ENCODE data around the gene RPS5.
"Not testable (repeated sequence)": the region's sequence is repeated elsewhere in the genome, so short reads cannot be mapped to it uniquely, and the experiment has no call there.

RPS5 gene

GRCh38 chr19:58385891-58386575 lies 1.0 kb upstream of the RPS5 start:
- no peak for DNase-seq (ENCODE audit: low read depth)

DNA sequence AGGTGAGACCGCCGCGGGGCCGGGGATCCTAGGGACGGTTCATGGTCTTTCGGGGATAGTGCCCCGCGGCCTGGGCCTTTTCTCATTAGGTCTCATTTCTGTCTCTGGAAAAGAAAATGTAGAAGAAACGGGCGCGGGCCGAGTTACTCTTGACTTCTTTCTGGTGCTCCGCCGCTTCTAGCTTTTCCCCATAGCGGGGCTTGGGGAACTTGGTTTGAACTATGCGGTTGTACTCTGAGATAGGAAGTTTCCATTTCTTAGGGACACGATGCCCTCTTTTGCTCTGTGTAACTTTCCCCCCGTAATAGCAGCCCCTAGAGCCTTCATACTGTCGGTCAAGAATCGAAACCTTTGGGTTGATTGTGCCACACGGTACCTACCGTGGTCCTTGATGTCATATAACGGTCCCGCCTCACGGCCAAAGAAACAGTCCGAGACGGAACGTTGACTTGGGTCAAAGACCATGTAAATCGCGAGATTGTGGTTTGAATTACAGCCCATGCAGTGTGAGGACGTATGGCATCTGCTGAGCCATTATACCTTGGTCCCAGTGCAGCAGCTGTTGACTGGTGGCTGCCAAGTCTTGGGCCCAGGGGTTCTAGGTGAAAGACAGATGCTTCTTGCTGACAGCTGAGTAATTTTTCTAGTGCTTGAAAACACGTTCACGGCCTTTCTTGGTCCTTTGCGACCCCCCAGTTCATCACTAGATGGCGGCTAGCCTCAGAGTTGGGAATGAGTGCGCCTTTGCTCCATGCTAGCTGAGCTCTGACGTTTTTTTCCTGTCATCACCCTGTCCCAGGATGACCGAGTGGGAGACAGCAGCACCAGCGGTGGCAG lies 487 bp downstream of the RPS5 start:
- no peak for DNase-seq (ENCODE audit: low read depth)

DNA sequence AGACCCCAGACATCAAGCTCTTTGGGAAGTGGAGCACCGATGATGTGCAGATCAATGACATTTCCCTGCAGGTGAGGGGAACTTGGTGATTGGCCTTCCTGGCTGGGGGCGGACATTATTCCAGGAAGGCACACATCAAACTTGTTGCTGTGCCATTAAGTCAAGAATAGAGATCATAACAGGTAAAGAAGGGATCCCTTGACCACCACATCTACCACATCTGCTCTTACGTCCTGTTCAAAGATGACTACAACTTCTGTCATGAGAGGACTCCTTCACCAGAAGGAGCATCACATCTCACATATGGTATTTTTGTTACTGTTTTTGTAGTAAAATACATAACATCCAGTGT lies 1.1 kb downstream of the RPS5 start:
- DNase-seq (ENCODE audit: low read depth), result no peak

DNA sequence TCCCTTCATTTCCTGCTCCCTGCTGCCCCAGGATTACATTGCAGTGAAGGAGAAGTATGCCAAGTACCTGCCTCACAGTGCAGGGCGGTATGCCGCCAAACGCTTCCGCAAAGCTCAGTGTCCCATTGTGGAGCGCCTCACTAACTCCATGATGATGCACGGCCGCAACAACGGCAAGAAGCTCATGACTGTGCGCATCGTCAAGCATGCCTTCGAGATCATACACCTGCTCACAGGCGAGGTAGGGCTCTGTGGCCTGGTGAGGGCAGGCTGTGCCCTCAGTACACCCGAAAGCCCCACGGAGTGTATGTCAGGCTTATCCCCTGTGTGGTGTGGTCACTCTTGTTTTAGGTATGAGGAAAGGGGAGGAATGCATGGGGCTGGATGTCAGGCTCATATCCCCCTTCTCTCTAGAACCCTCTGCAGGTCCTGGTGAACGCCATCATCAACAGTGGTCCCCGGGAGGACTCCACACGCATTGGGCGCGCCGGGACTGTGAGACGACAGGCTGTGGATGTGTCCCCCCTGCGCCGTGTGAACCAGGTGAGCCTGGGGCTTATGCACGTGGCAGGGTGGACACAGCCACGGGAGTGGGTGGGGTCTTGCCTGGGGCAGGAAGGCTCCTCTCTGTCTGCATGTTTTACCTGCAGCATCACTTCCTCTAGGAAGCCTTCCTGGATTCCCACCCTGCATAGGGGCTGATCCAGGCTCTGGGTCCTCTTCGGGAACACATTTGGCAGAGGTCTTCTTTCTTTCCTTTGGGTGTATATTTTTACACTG lies 6.1 kb downstream of the RPS5 start:
- DNase-seq (ENCODE audit: low read depth), result no peak

DNA sequence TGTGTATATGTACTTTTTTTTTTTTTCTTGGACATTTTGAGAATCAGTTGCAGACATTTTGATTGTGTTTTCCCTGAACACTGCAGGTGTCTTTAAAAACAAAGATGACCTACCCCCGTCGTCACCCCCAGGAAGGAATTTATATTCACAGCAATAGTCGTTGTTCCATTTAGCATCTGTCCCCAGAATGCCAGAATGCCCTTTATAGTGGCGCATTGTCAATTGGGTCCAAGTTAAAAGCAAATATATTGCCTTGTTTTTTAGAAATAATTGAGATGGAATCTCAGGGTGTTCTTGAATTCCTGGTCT lies 6.6 kb downstream of the RPS5 start:
- DNase-seq (ENCODE audit: low read depth), result no peak

DNA sequence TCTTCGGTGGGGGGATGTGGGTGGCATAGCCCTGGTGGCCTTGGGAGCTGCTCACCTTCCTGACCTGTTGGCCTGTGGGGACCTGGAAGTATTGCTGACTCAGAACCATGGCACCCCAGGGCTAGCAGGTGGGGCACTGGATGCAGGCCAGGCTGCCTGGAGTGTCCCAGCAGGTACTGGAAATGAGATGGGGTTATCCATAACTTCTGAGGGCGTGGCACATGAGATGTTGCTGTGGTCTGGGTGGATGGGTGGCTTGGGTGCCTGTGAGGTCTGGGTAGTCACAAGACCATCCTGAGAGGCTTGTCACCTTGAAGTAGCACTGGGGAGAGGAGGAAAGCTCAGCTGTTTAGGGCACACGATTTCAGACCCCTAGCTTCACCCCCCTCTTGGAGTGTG lies 7.8 kb downstream of the RPS5 start:
- DNase-seq (ENCODE audit: low read depth), result no peak

- no peak for DNase-seq (ENCODE audit: low read depth)
These were observed 8.3 kb downstream of the RPS5 start, which contains the start of gene RNF225 for GRCh38 chr19:58395220-58395978. Gene RNF225 (plus strand): TSS chr19:58395656. CDS start chr19:58396090, 434 bp downstream.

DNA sequence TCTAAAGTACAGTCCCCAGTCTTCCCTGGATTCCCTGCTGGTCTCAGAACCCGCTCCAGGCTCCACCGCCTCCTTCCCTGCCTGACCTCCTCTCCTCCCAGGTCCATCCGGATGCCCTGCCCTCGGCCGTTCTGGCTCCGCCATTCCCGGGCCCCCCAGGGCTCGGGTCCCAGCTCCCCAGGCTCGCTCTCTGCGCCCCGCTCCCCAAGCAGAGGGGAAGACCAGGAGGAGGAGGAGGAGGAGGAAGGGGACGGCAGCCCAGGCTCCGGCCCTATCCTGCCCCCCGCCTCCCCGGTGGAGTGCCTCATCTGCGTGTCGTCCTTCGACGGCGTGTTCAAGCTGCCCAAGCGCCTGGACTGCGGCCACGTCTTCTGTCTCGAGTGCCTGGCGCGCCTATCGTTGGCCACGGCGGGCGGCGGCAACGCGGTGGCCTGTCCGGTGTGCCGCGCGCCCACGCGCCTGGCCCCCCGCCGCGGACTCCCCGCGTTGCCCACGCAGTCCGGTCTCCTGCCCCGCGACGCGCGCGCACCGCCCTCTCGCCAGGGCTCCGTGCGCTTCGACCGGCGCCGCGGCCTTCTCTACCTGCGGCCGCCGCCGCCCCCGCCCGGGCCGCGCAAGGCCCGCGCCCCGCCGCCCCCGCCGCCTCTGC lies 9.0 kb downstream of the RPS5 start:
- no peak for DNase-seq (ENCODE audit: low read depth)

- no peak for DNase-seq (ENCODE audit: low read depth)
These were observed 9.8 kb downstream of the RPS5 start for GRCh38 chr19:58396691-58397532.

DNA sequence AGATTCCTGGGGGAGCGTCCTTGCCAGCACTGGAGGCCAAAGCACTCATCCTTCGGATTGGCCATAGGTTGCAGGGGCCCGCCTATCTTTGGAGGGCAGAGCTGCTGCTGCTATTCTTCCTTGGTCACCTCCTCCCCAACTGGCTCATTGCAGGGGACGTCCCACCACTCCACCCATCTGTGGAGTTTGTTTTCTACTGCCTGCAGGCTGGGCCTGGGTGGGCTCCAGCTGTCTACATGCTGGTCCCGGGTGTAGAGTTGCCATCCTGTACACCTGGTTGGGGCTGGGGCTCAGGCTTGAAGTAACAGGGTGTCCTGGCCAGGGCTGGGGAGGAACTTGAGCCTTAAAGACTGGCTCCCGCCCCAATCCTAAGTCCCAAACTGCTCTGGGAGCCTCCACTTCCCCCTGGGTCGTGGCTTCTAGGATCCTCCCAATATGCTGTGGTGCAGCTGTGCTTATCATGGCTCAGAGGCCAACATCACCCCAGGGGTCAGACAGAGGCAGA lies 10.5 kb downstream of the RPS5 start:
- DNase-seq (ENCODE audit: low read depth), result no peak

DNA sequence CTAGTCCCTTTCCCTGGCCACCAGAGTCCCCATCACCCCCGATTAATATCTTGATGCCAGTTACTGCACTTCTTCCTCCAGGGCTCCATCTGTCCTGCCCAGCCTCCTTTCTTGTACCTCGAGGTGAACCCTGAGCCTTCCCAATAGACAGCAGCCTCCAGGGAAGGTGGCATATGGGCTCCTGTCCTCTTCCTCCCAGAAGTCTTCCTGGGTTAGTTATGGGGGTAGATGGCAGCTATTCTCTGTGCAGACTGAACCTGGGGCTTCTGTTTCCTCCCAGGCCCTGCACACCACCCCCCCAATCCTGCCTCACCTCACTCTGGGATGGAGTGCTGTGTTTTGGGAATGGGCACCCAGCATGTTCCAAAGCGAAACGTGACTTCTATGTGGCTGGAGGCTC lies 11.0 kb downstream of the RPS5 start:
- no peak for DNase-seq (ENCODE audit: low read depth)

DNA sequence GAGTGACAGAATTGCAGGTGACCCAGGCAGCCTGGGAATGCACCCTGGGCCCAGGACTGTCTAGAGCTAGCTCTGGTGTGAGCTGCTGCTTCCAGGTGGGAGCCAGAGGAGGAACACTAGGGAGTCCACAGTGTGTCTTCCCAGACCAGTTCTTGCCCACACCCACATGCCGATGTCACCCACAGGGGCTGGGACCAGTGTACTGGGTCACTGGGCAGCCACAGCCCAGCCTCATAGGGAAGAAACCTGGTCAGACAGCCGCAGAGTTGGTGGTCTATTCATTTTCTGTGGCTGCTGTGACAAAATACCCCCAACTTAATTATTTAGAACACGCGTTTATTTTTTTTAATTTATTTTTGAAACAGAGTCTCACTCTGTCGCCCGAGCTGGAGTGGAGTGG lies 11.5 kb downstream of the RPS5 start:
- DNase-seq (ENCODE audit: low read depth), result no peak

DNA sequence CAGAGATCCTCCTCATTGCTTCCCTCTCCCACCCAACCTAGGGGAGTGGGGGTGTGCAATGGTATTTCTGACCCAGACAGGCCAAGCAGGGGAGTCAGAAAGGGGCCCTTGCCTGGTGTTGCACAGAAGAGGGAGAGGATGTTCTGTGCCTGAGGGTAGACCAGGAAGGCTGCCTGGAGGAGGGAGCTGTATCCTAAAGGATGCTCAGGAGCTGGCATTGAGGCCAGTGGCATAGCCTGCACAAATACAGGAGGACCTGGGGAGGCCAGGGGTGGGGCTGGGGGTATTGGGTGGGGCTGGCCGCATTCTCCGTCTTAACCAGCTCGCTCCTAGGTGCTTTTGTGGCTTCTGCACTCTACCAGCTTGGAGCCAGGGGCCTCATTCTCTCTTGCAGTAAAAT lies 12.8 kb downstream of the RPS5 start:
- no peak for DNase-seq (ENCODE audit: low read depth)

DNA sequence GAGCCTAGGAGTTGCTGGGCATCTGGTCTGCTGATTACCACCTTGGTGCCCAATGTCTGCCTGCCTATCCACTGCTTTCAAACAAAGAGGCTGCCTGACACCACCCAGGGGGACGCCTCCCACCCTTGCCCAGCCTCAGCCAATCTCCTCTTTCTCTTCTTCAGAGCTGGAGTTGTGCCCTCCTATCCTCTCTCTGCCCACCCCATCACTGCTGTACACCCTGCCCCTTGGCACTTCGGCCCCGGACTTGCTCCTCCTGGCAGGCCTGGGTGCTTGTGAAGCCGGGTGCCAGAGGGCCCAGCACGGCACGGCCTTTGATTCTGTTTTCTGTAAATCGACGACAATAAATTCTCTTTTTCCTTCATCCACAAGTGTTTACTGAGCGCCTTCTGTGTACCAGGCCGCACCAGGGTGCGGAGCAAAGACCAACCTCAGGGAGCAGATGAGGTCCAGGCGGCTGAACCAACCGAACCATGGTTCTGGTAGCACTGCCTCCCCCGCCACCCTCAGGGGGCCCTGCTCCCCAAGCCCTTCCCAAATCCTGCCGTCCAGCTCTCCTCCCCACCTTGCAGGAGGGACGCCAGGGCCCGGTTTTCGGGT lies 13.3 kb downstream of the RPS5 start:
- no peak for DNase-seq (ENCODE audit: low read depth)

DNA sequence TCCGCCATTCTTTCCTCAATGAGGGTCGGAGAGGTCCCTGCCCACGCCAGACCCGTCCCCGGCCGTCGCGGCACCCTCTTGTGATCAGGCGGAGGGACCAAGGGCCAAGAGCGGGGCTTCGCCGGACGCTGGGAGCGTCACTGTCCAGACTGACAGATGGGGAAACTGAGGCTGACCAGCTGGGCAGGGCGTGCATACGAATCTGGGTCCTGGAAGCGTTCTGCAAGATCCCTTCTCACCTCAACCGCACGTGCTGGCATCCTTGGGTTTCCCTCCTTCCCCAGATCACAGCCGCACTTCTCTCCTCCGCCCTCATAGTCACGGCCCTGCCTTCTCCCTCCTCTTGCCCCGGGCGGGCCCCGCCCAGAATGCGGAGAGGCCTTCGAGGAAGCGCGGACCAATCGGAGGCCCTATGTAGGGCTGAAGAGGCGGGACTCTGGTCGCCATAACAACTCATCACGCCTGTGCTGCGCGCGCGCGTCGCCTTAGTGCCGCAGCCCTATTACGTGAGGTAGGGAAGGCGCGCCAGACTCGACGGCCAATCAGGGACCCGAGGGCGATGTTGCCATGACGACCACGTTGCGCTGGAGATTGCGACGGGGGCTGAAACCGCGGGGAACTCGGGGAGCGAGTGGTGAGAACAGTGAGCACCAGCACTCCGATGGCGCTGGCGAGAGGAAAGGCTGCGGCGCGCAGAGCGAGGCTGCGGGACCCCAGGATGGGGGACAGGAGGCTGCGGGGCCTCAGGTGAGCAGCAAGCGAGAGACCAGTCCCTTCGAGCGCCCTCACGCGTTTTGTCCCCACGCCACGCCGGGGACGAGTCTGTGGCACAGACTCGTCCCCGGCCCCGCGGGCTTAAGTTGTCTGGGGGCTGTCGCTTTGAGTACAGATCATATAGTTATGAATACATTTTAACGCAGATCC lies 14.1 kb downstream of the RPS5 start:
- DNase-seq (ENCODE audit: low read depth), result peak; percentile 98

DNA sequence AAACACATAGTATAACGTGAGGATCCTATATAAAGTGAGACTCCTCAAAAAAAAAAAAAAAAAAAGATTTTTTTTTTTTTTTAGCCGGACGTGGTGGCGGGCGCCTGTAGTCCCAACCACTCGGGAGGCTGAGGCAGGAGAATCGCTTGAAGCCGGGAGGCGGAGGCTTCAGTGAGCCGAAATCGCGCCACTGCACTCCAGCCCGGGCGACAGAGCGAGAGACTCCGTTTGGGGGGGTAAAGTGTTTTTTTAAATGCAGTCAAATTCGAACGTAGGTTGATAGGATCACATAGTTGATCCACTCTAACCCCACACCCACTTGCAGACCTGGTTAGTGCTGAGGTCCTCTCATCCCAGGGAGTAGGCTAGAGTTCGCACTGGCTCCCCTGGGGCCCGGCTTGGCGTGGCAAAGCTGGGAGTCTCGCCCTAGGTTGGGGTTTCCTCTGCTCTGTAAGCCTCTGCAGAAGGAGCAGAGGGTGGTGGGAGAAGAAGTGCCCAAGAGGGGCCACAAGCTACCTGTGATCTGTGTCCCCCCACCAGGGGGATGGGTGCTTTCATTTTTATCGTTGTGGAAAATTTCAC lies 14.9 kb downstream of the RPS5 start:
- no peak for DNase-seq (ENCODE audit: low read depth)

DNA sequence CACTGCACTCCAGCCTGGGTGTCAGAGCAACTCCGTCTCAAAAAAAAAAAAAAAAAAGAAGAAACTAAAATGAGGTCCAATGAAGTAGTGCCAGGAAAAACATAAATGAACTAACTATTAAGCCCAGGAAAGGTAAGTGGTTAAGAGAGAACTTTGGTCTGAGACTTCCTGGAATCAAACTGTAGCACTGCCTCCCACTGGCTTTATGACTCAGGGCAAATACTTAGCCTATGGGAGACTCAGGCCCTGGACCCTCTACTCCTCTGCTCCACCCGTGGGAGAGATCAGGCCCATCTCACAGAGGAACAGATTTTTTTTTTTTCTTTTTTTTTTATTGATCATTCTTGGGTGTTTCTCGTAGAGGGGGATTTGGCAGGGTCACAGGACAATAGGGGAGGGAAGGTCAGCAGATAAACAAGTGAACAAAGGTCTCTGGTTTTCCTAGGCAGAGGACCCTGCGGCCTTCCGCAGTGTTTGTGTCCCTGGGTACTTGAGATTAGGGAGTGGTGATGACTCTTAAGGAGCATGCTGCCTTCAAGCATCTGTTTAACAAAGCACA lies 16.9 kb downstream of the RPS5 start:
- DNase-seq (ENCODE audit: low read depth), result not testable (repeated sequence)

Data from amniotic epithelial cell (primary cell).